Left kidney (tissue), 2 donors: ENCODE results near the gene TRERF1. TPM values are rescaled to one million over a fixed set of nuclear protein-coding genes. Genes with fewer than 3 reads are reported as not detected.

Experiments used
- DNase-seq: peaks from one replicate; pipeline ENCODE4 v3.0.0-alpha.2; 2013
- polyA plus RNA-seq: library from polyadenylated mRNA; unstranded; fragments of 120-200 nt; gene quantifications from one replicate; pipeline ENCODE4 v1.2.1, GENCODE V29; 2013; ENCODE audit not compliant: insufficient read length

The TRERF1 gene
- polyA plus RNA-seq, 1 donor, result 17.2 TPM

GRCh38 chr6:42426191-42426590 lies 25.5 kb downstream of the TRERF1 start:
- no peak for DNase-seq

GRCh38 chr6:42424906-42425474 lies 26.7 kb downstream of the TRERF1 start:
- no peak for DNase-seq

- no peak for DNase-seq
Measured at GRCh38 chr6:42423244-42423643, 28.5 kb downstream of the TRERF1 start.

GRCh38 chr6:42420741-42421140 lies 31.0 kb downstream of the TRERF1 start:
- DNase-seq, result no peak

- no peak for DNase-seq
Measured at GRCh38 chr6:42419490-42420280, 32.0 kb downstream of the TRERF1 start.

- no peak for DNase-seq
Measured at GRCh38 chr6:42418724-42419123, 33.0 kb downstream of the TRERF1 start.

GRCh38 chr6:42417641-42418112 lies 34.0 kb downstream of the TRERF1 start:
- no peak for DNase-seq

GRCh38 chr6:42411406-42411805 lies 40.3 kb downstream of the TRERF1 start:
- no peak for DNase-seq

- DNase-seq, result no peak
Measured at GRCh38 chr6:42410861-42411260, 40.9 kb downstream of the TRERF1 start.

GRCh38 chr6:42409581-42409980 lies 42.1 kb downstream of the TRERF1 start:
- no peak for DNase-seq

- no peak for DNase-seq
Measured at GRCh38 chr6:42407379-42407778, 44.3 kb downstream of the TRERF1 start.

- DNase-seq, result no peak
Measured at GRCh38 chr6:42406306-42407280, 45.1 kb downstream of the TRERF1 start.

- DNase-seq, result no peak
Measured at GRCh38 chr6:42405021-42405420, 46.7 kb downstream of the TRERF1 start.

GRCh38 chr6:42404484-42404883 lies 47.2 kb downstream of the TRERF1 start:
- DNase-seq, result no peak

- DNase-seq, result no peak
Measured at GRCh38 chr6:42403831-42404230, 47.9 kb downstream of the TRERF1 start.

GRCh38 chr6:42403421-42403820 lies 48.3 kb downstream of the TRERF1 start:
- DNase-seq, result no peak

- no peak for DNase-seq
Measured at GRCh38 chr6:42402184-42402583, 49.5 kb downstream of the TRERF1 start.

GRCh38 chr6:42401613-42401951 lies 50.1 kb downstream of the TRERF1 start:
- no peak for DNase-seq

- no peak for DNase-seq
Measured at GRCh38 chr6:42400886-42401612, 50.7 kb downstream of the TRERF1 start.

- DNase-seq, result no peak
Measured at GRCh38 chr6:42400061-42400760, 51.5 kb downstream of the TRERF1 start.

GRCh38 chr6:42396720-42397119 lies 55.0 kb downstream of the TRERF1 start:
- no peak for DNase-seq
